GM21526 (cell line): ENCODE data around the gene KLK1.

Experiments
- ATAC-seq: cut with Tn5 transposase; IDR thresholded peaks from one replicate; pipeline ENCODE4 v1.9.1; 2021; ENCODE audit warnings: moderate library complexity; ENCODE audit not compliant: unreplicated experiment, low FRiP score

KLK1 gene

DNA sequence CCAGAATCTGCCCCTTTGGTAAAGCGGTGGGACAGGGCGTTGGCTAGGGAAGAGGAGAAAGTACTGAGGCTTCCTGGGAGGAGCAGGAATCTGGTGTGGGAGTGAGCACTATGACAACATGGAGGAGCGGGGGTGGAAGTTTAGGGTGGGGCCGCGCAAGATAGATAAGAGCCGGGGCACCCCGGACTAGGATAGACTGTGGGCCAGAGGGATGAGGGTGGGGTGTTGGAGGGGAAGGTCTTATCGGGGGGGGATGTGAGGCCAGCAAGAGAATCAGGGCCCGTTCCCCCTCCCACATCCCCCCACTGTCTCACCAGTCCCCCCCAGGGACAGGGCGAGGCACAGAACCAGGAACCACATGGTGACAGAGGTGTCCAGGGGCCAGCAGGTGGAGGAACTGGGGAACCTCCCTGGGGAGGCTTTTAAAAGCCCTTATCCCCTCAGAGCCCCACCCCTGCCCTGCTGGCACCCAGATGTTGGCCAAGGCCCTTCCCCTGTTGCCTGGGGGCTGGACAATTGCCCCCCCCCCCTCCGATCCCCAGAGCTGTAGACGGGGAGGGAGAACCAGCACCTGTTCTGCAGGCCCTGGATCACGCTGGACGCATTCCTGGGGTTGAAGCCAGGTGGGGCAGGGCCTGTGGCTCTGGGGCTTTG is at the start of gene KLK1:
Gene KLK1, minus strand, starts transcription at position 399 of the 654 bp plus-strand sequence. Its CDS starts 39 bp downstream, at position 360.
- no peak for ATAC-seq

- ATAC-seq = no peak
Measured at GRCh38 chr19:50873056-50873455, 49.5 kb upstream of the KLK1 start, which contains the start of gene KLK2. TSS of gene KLK2 (plus strand) at chr19:50873439. CDS start at chr19:50873474, 35 bp downstream.

DNA sequence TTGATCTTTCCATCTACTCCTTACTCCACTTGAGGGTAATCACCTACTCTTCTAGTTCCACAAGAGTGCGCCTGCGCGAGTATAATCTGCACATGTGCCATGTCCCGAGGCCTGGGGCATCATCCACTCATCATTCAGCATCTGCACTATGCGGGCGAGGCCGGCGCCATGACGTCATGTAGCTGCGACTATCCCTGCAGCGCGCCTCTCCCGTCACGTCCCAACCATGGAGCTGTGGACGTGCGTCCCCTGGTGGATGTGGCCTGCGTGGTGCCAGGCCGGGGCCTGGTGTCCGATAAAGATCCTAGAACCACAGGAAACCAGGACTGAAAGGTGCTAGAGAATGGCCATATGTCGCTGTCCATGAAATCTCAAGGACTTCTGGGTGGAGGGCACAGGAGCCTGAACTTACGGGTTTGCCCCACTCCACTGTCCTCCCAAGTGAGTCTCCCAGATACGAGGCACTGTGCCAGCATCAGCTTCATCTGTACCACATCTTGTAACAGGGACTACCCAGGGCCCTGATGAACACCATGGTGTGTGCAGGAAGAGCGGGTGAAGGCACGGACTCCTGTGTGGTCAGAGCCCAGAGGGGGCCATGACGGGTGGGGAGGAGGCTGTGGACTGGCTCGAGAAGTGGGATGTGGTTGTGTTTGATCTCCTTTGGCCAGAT is 47.0 kb upstream of the KLK1 start:
- no peak for ATAC-seq

DNA sequence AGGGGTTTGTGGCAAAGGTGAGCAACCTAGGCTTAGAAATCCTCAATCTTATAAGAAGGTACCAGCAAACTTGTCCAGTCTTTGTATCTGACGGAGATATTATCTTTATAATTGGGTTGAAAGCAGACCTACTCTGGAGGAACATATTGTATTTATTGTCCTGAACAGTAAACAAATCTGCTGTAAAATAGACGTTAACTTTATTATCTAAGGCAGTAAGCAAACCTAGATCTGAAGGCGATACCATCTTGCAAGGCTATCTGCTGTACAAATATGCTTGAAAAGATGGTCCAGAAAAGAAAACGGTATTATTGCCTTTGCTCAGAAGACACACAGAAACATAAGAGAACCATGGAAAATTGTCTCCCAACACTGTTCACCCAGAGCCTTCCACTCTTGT is 45.9 kb upstream of the KLK1 start:
- ATAC-seq = no peak

GRCh38 chr19:50861496-50862286 is 38.1 kb upstream of the KLK1 start:
- ATAC-seq = no peak

- ATAC-seq = no peak
Measured at GRCh38 chr19:50861010-50861409, 37.4 kb upstream of the KLK1 start.

DNA sequence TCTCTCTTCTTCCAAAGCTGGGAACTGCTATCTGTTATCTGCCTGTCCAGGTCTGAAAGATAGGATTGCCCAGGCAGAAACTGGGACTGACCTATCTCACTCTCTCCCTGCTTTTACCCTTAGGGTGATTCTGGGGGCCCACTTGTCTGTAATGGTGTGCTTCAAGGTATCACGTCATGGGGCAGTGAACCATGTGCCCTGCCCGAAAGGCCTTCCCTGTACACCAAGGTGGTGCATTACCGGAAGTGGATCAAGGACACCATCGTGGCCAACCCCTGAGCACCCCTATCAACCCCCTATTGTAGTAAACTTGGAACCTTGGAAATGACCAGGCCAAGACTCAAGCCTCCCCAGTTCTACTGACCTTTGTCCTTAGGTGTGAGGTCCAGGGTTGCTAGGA is 36.3 kb upstream of the KLK1 start:
- ATAC-seq = no peak

DNA sequence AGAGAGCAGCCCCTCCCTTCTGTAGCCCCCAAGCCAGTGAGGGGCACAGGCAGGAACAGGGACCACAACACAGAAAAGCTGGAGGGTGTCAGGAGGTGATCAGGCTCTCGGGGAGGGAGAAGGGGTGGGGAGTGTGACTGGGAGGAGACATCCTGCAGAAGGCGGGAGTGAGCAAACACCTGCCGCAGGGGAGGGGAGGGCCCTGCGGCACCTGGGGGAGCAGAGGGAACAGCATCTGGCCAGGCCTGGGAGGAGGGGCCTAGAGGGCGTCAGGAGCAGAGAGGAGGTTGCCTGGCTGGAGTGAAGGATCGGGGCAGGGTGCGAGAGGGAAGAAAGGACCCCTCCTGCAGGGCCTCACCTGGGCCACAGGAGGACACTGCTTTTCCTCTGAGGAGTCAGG is 35.3 kb upstream of the KLK1 start:
- ATAC-seq = no peak

- no peak for ATAC-seq
Measured at GRCh38 chr19:50857366-50857765, 33.8 kb upstream of the KLK1 start.

DNA sequence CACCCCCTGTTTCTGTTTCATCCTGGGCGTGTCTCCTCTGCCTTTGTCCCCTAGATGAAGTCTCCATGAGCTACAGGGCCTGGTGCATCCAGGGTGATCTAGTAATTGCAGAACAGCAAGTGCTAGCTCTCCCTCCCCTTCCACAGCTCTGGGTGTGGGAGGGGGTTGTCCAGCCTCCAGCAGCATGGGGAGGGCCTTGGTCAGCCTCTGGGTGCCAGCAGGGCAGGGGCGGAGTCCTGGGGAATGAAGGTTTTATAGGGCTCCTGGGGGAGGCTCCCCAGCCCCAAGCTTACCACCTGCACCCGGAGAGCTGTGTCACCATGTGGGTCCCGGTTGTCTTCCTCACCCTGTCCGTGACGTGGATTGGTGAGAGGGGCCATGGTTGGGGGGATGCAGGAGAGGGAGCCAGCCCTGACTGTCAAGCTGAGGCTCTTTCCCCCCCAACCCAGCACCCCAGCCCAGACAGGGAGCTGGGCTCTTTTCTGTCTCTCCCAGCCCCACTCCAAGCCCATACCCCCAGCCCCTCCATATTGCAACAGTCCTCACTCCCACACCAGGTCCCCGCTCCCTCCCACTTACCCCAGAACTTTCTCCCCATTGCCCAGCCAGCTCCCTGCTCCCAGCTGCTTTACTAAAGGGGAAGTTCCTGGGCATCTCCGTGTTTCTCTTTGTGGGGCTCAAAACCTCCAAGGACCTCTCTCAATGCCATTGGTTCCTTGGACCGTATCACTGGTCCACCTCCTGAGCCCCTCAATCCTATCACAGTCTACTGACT is 31.2 kb upstream of the KLK1 start, which contains the start of gene KLK3:
Gene KLK3, plus strand, starts transcription at position 280 of the 775 bp plus-strand sequence. Its CDS starts 41 bp downstream, at position 321.
- no peak for ATAC-seq

- ATAC-seq = no peak
Measured at GRCh38 chr19:50851620-50852019, 28.0 kb upstream of the KLK1 start.

- no peak for ATAC-seq
Measured at GRCh38 chr19:50850738-50851137, 27.2 kb upstream of the KLK1 start.

- no peak for ATAC-seq
Measured at GRCh38 chr19:50844296-50844935, 20.8 kb upstream of the KLK1 start.

- no peak for ATAC-seq
Measured at GRCh38 chr19:50843701-50844221, 20.2 kb upstream of the KLK1 start.

GRCh38 chr19:50843205-50843604 is 19.6 kb upstream of the KLK1 start:
- ATAC-seq = no peak

DNA sequence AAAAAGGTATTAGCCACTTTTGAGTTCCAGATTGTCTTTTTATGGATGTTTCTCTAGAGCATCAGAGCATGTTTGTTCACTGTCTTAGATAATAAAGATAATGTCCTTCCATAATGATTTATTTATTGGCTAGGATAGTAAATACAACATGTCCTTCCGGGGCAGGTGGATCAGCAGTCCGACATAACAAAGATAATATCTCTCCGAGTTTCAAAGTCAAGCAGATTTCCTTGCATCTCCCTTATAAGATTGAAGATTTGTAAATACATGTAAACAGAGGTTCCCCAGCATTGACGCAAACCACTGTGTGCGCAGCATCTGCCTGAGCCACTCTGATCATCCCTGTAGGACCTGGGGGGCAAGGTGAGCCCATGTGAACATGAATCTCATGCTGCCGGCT is 18.5 kb upstream of the KLK1 start:
- no peak for ATAC-seq

DNA sequence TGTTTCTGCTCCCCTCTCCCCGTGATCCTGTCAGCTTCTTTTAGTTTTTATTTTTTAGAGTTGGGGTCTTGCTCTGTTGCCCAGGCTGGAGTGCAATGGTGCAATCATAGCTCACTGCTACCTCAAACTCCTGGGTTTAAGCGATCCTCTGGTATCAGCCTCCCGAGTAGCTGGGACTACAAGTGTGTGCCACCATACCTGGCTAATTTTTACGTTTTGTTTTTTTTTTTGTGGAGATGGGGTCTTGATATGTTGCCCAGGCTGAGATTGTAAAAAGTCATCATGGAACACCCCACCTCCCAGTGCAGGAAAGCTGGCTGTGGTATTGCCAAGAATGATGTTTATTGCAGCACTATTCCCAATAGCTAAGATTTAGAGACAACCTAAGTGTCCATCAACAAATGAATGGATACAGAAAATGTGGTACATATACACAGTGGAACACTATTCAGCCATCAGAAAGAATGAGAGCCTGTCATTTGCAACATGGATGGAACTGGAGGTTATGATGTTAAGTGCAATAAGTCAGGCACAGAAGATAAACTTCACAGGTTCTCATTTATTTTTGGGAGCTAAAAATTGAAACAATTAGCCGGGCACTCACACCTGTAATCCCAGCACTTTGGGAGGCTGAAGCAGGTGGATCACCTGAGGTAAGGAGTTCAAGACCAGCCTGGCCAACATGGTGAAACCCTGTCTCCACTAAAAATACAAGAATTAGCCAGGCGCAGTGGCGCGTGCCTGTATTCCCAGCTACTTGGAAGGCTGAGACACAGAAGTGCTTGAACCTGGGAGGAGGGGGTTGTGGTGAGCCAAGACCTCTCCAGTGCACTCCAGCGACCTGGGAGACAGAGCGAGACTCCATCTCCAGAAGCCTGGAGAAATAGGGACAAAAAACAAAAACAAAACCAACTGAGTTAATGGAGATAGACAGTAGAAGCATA is 16.4 kb upstream of the KLK1 start:
- no peak for ATAC-seq

DNA sequence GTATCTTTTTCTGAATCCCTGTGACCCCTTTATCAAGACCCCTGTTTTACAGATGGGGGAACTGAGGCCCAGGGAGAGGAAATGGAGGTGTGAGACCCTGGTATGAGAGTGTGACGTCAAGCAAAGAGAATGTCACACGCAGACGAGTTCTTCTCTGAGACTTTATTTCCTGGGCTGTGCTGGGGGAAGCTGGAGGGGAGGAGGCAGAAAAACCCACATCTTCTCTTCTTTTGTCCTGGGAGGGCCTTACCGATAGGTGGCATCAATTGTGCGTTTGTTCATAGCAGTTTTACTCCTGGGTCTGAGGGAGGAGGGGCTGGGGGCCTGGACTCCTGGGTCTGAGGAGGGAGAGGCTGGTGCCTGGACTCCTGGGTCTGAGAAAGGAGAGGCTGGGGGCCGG is 14.7 kb upstream of the KLK1 start:
- no peak for ATAC-seq

DNA sequence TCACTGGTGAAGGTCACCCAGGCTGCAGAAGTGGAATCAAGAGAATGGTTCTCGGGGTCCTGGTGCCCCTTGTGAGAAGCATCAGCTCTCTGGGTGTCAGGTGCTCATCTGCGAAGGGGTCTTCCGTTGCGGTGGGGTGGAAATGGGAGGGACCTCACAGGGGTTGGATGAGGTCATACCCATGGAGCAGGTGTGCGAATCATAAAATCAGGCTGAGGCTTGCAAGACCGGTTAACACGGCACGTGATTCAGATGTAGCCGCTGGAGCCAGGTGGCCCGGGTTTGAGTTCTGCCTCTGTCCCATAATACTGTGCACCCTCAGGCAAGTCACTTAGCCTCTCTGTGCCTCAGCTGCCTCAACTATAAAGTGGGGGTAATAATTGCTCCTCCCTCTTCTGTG is 13.7 kb upstream of the KLK1 start:
- no peak for ATAC-seq
